ENCODE results near the gene HMCN2.

DNA sequence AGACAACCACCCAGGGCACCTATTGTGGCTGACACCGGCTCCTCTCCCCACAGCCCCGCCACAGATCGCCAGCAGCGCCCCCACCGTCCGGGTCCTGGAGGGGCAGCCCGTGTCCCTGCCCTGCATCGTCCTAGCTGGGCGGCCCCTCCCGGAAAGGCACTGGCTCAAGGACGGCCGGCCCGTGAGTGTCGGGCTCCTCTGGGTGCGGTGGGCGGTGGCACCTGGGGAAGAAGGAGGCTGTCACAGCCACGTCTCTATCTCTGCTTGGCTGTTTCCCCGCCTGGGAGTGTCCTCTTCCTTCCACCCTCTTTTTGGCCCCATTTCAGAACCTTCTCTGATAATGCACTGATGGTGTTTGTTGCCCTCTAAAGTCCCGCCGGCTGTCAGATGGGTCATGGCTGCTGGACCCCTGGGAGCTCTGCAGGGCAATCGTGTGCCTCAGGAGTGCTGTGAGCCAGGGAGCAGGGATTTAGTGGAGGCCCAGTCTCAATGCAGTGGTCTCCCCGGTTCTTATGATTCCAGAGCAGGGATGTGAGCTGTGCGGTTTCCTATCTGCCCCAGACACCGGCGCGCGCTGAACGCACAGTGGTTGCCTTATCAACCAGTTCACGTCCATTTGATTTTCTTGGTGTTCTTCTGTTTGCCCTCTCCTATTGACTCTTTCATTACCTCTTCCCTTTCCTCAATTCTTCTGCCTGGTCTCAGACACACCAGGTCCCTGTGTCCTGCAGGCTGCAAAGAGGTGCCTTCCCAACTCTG, 55.3 kb downstream of the HMCN2 start:
- TF ChIP-seq POLR2AphosphoS5 (IDR thresholded peaks at IDR 0.05; ENCODE audit: borderline replicate concordance, low read depth, low read length) (no peak), EZH2 (IDR thresholded peaks at IDR 0.05) (no peak)
